Adrenal gland (tissue), 5 donors: ENCODE measurements around the gene SLC22A2.

Source experiments
- POLR2A ChIP-seq, 2 donors: fragments of 450-650 bp; IDR thresholded peaks; one replicate each; pipeline ENCODE4 v1.6.1; 2017; ENCODE audit warnings: antibody characterized with exemption in 2 of 2, mild to moderate bottlenecking in 2 of 2, moderate library complexity in 1 of 2
- TF ChIP-seq, protein P1 (sequence below), 6 experiments: fragments of 450-650 bp in 4 of 6; fragments of 200-600 bp in 2 of 6; sonication (generic) in 1 of 6; IDR thresholded peaks; 1 replicate in 5 of 6; 2 replicates in 1 of 6; pipeline versions ENCODE4 v1.5.1 to v1.8.0; 2016 to 2021; ENCODE audit warnings: antibody characterized with exemption in 6 of 6, mild to moderate bottlenecking in 2 of 6, moderate library complexity in 1 of 6
- donor health status: DM: no; HTN: no; CAD: no.

DNA sequence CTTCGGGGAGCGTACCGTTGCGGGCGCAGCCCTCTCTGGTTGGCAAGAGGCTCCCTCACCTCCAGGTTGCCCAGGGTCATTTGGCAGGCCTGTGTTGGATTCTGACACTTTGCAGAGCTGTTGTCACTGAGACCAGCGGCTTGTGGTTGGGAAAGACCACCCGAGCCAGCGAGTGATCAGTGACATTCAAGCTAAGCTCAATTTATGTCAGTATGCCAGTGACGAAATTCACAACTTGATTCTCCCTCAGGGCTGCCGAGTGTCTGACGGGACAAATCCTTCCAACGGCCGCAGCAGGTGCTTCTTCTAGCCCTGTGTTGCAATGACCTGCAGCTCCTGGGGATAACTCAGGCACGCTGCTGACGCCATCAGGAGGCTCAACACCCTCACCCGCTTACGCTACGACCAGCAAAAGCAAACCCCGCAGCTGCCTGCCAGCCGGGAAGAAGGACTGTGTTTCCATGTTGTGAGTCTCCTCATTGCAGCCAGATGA, 16.9 kb upstream of the SLC22A2 start:
- TF ChIP-seq POLR2A (IDR thresholded peaks at IDR 0.05): no peak
- TF ChIP-seq, protein P1, sequence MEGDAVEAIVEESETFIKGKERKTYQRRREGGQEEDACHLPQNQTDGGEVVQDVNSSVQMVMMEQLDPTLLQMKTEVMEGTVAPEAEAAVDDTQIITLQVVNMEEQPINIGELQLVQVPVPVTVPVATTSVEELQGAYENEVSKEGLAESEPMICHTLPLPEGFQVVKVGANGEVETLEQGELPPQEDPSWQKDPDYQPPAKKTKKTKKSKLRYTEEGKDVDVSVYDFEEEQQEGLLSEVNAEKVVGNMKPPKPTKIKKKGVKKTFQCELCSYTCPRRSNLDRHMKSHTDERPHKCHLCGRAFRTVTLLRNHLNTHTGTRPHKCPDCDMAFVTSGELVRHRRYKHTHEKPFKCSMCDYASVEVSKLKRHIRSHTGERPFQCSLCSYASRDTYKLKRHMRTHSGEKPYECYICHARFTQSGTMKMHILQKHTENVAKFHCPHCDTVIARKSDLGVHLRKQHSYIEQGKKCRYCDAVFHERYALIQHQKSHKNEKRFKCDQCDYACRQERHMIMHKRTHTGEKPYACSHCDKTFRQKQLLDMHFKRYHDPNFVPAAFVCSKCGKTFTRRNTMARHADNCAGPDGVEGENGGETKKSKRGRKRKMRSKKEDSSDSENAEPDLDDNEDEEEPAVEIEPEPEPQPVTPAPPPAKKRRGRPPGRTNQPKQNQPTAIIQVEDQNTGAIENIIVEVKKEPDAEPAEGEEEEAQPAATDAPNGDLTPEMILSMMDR (IDR thresholded peaks at IDR 0.05): no peak
